ENCODE data around the gene ATP8A1.

GRCh38 chr4:42453612-42454011 lies 203.3 kb downstream of the ATP8A1 start:
- TF ChIP-seq MAX (IDR thresholded peaks at IDR 0.05; ENCODE audit: low read depth, low read length) = no peak
- TF ChIP-seq, protein P1, sequence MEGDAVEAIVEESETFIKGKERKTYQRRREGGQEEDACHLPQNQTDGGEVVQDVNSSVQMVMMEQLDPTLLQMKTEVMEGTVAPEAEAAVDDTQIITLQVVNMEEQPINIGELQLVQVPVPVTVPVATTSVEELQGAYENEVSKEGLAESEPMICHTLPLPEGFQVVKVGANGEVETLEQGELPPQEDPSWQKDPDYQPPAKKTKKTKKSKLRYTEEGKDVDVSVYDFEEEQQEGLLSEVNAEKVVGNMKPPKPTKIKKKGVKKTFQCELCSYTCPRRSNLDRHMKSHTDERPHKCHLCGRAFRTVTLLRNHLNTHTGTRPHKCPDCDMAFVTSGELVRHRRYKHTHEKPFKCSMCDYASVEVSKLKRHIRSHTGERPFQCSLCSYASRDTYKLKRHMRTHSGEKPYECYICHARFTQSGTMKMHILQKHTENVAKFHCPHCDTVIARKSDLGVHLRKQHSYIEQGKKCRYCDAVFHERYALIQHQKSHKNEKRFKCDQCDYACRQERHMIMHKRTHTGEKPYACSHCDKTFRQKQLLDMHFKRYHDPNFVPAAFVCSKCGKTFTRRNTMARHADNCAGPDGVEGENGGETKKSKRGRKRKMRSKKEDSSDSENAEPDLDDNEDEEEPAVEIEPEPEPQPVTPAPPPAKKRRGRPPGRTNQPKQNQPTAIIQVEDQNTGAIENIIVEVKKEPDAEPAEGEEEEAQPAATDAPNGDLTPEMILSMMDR (IDR thresholded peaks at IDR 0.05; ENCODE audit: low read depth, low read length) = no peak

Data from NB4 (cell line).